HG02981 (cell line): ENCODE data around the gene CHCHD6.

Experiments
- ATAC-seq: cut with Tn5 transposase; IDR thresholded peaks from one replicate; pipeline ENCODE4 v1.9.1; 2021; ENCODE audit warnings: mild to moderate bottlenecking, moderate library complexity; ENCODE audit not compliant: unreplicated experiment

CHCHD6 gene

GRCh38 chr3:126956361-126956760 lies 252.3 kb downstream of the CHCHD6 start:
- no peak for ATAC-seq

GRCh38 chr3:126956866-126957650 lies 253.0 kb downstream of the CHCHD6 start:
- no peak for ATAC-seq

- ATAC-seq = no peak
Measured at GRCh38 chr3:126957776-126958637, 254.0 kb downstream of the CHCHD6 start.

GRCh38 chr3:126958638-126959085 lies 254.6 kb downstream of the CHCHD6 start:
- ATAC-seq = no peak

- ATAC-seq = no peak
Measured at GRCh38 chr3:126959136-126959920, 255.3 kb downstream of the CHCHD6 start.

GRCh38 chr3:126959921-126960603 lies 256.0 kb downstream of the CHCHD6 start:
- no peak for ATAC-seq

- ATAC-seq = no peak
Measured at GRCh38 chr3:126960604-126960995, 256.6 kb downstream of the CHCHD6 start.

- peak; percentile 62 for ATAC-seq
Measured at GRCh38 chr3:126961191-126961790, 257.3 kb downstream of the CHCHD6 start.

GRCh38 chr3:126961791-126962461 lies 257.9 kb downstream of the CHCHD6 start:
- no peak for ATAC-seq

- ATAC-seq = no peak
Measured at GRCh38 chr3:126962756-126963155, 258.7 kb downstream of the CHCHD6 start.

GRCh38 chr3:126963261-126964190 lies 259.5 kb downstream of the CHCHD6 start:
- ATAC-seq = no peak

- ATAC-seq = no peak
Measured at GRCh38 chr3:126964261-126964660, 260.2 kb downstream of the CHCHD6 start.

GRCh38 chr3:126964950-126965349 lies 260.9 kb downstream of the CHCHD6 start:
- no peak for ATAC-seq

- no peak for ATAC-seq
Measured at GRCh38 chr3:126965526-126966080, 261.6 kb downstream of the CHCHD6 start.

- ATAC-seq = no peak
Measured at GRCh38 chr3:126967386-126967785, 263.3 kb downstream of the CHCHD6 start.

GRCh38 chr3:126968391-126969390 lies 264.7 kb downstream of the CHCHD6 start:
- no peak for ATAC-seq

GRCh38 chr3:126969586-126969985 lies 265.5 kb downstream of the CHCHD6 start:
- ATAC-seq = no peak
